Stomach (tissue), 4 donors: ENCODE data around the gene IGSF6.

Experiments used
- CTCF ChIP-seq, 7 experiments: fragments of 450-650 bp in 4 of 7; fragments of 200-600 bp in 3 of 7; sonication (generic) in 3 of 7; IDR thresholded peaks; one replicate each; pipeline ENCODE4 v1.5.1; 2016 to 2019; ENCODE audit warnings: antibody characterized with exemption in 7 of 7, control low read depth in 2 of 7, mild to moderate bottlenecking in 1 of 7
- EP300 ChIP-seq: sonication (generic); formaldehyde crosslinking; IDR thresholded peaks from one replicate; pipeline ENCODE4 v1.6.1; 2017; ENCODE audit warnings: antibody characterized with exemption
- POLR2A ChIP-seq, 4 donors: fragments of 450-650 bp; IDR thresholded peaks; one replicate each; pipeline ENCODE4 v1.6.1; 2016; ENCODE audit warnings: antibody characterized with exemption in 4 of 4, control low read depth in 2 of 4, mild to moderate bottlenecking in 1 of 4, moderate library complexity in 1 of 4
- POLR2AphosphoS5 ChIP-seq, 3 donors: sonication (generic); formaldehyde crosslinking; IDR thresholded peaks; one replicate each; pipeline ENCODE4 v1.6.1; 2016; ENCODE audit warnings: antibody characterized with exemption in 3 of 3

- TF ChIP-seq CTCF (IDR thresholded peaks at IDR 0.05), result no peak
- TF ChIP-seq POLR2A (IDR thresholded peaks at IDR 0.05), result no peak
- no peak for TF ChIP-seq EP300
- no peak for TF ChIP-seq POLR2AphosphoS5 (IDR thresholded peaks at IDR 0.05)
Measured at GRCh38 chr16:21646091-21646490, 6.3 kb downstream of the IGSF6 start.
